Activated naive CD8-positive, alpha-beta T cell treated with anti-CD3 and anti-CD28 coated beads for 36 hours (primary cell): ENCODE data around the gene TBC1D9B. TPM values are rescaled to one million over a fixed set of nuclear protein-coding genes. Genes with fewer than 3 reads are reported as not detected.

Experiments used
- DNase-seq: peaks from one replicate; pipeline ENCODE4 v3.0.0; 2021
- H3K27ac Mint-ChIP-seq: one replicate; pipeline ENCODE4 v1.8.0; 2022; ENCODE audit warnings: mild to moderate bottlenecking, moderate library complexity, mixed read lengths
- H3K27me3 Mint-ChIP-seq: one replicate; pipeline ENCODE4 v1.8.0; 2022; ENCODE audit warnings: mild to moderate bottlenecking, mixed read lengths
- H3K36me3 Mint-ChIP-seq: one replicate; pipeline ENCODE4 v1.8.0; 2021; ENCODE audit warnings: mild to moderate bottlenecking, mixed read lengths
- H3K4me1 Mint-ChIP-seq: one replicate; pipeline ENCODE4 v1.8.0; 2021; ENCODE audit warnings: mixed read lengths
- H3K4me3 Mint-ChIP-seq: one replicate; pipeline ENCODE4 v1.8.0; 2022; ENCODE audit warnings: mild to moderate bottlenecking, moderate library complexity, mixed read lengths
- H3K9me3 Mint-ChIP-seq: one replicate; pipeline ENCODE4 v1.8.0; 2022; ENCODE audit warnings: mixed read lengths
- total RNA-seq, 2 experiments: library from RNA; stranded (reverse); gene quantifications; one replicate each; pipeline ENCODE4 v1.2.3, GENCODE V29; 2021

TBC1D9B gene
- total RNA-seq: 10 to 100 TPM; 73.1 to 74.9 TPM

DNA sequence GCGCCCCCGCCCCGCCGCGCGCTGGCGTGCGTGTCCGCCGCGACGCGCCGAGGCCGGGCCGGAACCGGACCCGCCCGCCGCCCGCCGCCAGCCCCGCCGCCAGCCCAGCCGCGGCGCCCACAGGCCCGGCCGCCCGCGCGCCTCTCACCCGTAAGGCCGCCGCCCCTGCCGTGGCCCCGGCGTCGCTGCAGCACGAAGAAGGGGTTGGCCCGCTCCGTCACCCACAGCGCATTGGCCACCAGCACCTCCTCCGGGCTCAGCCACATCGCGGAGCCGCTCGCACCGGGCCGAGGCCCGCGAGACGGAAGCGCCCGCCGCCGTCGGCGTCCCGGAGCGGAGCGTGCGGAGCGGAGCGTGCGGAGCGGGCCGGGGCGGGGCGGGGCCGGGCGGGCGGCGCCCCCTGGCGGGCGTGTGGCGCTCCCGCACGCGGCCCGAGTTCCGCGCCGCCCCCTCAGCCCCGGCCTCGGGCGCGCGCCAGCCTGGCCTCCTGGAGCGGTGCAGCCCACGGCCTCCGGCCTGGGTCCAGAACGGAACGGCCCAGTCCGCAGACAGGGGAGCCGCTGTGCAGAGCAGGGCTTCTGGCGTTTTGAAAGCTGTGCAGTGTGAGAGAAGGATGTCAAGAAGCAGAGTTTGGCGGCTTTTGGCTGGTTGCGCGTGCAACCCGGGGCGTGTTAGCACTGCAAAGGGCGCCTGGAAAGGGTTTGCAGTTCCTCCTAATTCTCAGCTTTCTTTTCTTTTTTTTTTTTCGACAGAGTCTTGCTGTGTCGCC is at the start of gene TBC1D9B:
Gene TBC1D9B (minus strand): TSS at position 342 of the 769 bp plus-strand sequence. CDS start 76 bp downstream, at position 266.
- Mint-ChIP-seq H3K4me3 (peak within 1 kb of the TSS; percentile 94), H3K36me3 (peaks cover 7% of the 10 kb centered on the region), H3K27me3 (no peaks in the 10 kb centered on the region), H3K4me1 (peaks cover 12% of the 10 kb centered on the region), H3K9me3 (no peaks in the 10 kb centered on the region), H3K27ac (peak within 1 kb of the TSS; percentile 83)
- DNase-seq: peak; percentile 76

DNA sequence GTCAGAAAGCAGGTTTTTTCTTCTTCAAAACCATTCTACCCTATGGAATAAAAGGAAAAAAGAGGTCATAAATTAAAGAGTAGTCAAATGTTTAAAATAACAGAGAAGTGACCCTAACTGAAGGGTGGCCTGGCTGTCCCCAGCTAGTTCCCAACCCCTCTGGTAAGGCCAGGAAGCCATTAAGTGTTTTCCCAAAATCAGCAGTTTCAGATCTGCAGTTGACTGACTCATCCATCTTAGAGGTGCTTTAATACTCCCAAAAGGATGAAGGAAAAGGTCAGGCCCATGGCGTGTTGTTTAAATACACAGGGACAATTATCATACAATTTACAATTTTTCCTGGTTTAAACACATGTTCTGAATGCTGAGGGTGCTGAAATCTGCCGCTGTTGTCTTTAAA is 47.9 kb upstream of the TBC1D9B start:
- no peaks in the 10 kb centered on the region for H3K9me3 Mint-ChIP-seq
- no peak overlapping the region for H3K27ac Mint-ChIP-seq
- no peak overlapping the region for H3K4me3 Mint-ChIP-seq
- peaks cover 2% of the 10 kb centered on the region for H3K36me3 Mint-ChIP-seq
- H3K27me3 Mint-ChIP-seq: no peaks in the 10 kb centered on the region
- H3K4me1 Mint-ChIP-seq: no peaks in the 10 kb centered on the region
- no peak for DNase-seq

DNA sequence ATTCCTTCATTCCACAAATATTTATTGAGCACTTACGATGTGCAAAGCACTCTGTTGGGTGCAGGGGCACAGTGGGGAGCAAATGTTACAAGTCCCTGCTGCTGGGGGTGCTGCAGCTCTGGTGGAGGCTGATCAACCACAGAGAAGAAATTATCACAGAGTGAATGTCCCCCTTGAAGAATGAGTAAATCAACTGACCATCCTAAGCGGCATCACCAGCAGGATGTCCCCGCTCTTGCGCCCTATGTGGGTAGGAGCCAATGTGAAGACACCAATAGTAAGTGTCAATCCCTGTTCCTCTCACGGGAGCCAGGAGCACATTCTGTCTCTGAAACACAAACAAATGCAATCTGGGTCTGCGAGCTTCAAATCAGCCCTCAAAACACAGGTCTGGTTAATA is 47.4 kb upstream of the TBC1D9B start:
- Mint-ChIP-seq H3K27ac (no peak overlapping the region), H3K36me3 (peaks cover 3% of the 10 kb centered on the region), H3K27me3 (no peaks in the 10 kb centered on the region), H3K4me3 (no peak overlapping the region), H3K4me1 (no peaks in the 10 kb centered on the region), H3K9me3 (no peaks in the 10 kb centered on the region)
- no peak for DNase-seq

DNA sequence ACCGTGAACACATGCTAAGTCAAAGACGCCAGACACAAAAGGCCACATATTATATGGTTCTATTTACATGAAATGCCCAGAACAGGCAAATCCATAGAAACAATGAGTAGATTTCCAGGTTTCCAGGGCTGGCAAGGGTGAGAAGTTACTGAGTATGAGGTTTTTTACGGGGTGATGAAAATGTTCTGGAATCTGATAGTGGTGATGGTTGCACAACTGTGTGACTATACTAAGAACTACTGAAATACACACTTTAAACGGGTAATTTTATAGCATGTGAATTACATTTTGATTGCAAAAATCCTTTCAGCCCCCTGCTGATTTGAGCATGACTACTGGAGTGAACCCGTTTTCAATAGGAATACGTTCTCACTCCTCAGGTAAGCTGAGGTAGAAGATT is 46.7 kb upstream of the TBC1D9B start:
- no peaks in the 10 kb centered on the region for H3K27me3 Mint-ChIP-seq
- H3K27ac Mint-ChIP-seq: no peak overlapping the region

DNA sequence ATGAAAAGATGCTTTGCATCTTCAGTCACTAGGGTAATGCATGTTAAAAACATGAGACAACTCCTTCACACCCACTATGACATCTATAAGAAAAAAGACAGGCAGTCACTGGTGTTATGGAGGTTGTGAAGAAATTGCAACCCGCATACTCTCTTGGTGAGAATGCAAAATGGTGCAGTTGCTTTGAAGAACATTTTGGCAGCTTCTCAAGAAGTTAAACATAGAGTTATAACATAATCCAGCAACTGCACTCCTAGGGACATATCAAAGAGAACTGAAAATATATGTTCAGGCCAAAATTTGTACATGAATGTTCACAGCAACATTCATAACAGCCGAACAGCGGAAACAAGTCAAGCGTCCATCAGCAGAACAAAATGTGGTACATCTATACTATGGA is 46.3 kb upstream of the TBC1D9B start:
- no peaks in the 10 kb centered on the region for H3K4me1 Mint-ChIP-seq
- H3K27ac Mint-ChIP-seq: no peak overlapping the region
- no peak for DNase-seq
- H3K36me3 Mint-ChIP-seq: peaks cover 3% of the 10 kb centered on the region
- no peak overlapping the region for H3K4me3 Mint-ChIP-seq
- no peaks in the 10 kb centered on the region for H3K9me3 Mint-ChIP-seq
- no peaks in the 10 kb centered on the region for H3K27me3 Mint-ChIP-seq

More for the DNA sequence above, 46.7 kb upstream of the TBC1D9B start:
- Mint-ChIP-seq H3K36me3 (peaks cover 3% of the 10 kb centered on the region), H3K4me1 (no peaks in the 10 kb centered on the region), H3K4me3 (no peak overlapping the region), H3K9me3 (no peaks in the 10 kb centered on the region)
- no peak for DNase-seq

DNA sequence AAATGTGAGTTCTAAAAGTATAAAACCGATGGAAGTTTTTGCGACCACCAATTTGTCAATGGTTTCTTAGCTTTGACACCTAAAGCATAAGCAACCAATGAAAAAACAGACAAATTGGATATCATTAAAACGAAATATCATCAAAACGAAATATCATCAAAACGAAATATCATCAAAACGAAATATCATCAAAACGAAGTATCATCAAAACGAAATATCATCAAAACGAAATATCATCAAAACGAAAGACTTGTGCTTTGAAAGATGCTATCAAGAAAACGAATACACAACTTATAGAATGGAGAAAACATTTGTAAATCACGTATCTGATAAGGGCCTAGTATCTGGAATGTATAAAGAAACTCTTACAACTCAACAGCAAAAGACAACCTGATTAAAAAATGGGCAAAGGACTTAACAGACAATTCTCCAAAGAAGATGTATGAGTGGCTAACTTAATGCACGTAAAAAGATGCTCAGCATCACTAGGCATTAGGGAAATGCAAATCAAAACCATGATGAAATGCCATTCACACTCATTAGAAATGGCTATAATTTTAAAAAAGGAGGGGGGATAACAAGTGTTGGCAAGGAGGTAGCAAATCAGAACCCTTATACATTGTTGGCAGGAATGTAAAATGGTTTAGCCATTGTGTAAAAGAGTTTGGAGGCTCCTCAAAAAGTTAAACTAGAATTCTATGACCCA is 29.4 kb upstream of the TBC1D9B start:
- H3K4me3 Mint-ChIP-seq: no peak overlapping the region
- peaks cover 4% of the 10 kb centered on the region for H3K27me3 Mint-ChIP-seq
- H3K4me1 Mint-ChIP-seq: no peaks in the 10 kb centered on the region
- no peaks in the 10 kb centered on the region for H3K9me3 Mint-ChIP-seq
- H3K27ac Mint-ChIP-seq: no peak overlapping the region
- no peaks in the 10 kb centered on the region for H3K36me3 Mint-ChIP-seq
- no peak for DNase-seq

DNA sequence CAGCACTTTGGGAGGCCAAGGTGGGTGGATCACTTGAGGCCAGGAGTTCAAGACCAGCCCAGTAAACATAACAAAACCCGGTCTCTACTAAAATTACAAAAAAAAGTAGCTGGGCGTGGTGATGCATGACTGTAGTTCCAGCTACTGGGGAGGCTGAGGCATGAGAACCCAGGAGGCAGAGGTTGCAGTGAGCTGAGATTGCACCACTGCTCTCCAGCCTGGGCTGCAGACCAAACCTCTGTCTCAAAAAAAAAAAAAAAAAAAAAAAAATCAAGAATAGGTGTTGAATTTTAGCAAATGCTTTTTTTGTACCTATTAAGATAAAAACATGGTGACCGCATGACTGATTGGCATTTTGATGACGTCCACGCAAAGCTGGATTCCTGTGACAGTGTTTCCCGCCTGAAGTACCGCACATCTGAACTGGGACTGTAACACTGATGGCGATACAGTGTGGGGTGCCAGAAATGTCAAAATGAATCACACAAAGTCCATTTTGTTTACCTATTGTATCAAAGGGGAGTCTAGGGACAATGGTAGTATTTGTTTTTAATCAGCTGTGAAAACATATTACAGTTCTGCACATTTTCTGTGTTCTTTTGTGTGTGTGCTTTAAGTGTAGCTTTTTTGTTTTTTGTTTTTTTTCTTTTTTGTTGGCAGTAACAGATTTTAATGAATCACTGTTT is 23.2 kb upstream of the TBC1D9B start:
- Mint-ChIP-seq H3K4me3 (no peak overlapping the region), H3K4me1 (no peaks in the 10 kb centered on the region)

DNA sequence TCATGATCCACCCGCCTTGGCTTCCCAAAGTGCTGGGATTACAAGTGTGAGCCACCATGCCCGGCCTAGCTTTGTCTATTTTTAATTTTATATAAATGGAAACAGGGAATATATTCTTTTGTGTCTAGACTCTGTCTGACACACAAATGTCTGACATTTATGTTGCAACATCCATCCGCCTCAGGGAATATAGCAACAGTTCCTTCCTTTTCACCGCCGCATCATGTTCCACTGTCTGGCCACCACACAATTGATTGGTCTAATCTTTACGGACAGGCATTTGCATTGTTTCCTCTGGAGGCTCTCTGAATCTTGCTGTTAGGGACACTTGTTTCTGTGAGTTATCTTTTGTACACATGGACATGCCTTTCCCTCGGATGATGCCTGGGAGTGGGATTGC is 20.1 kb upstream of the TBC1D9B start:
- no peak for DNase-seq
- Mint-ChIP-seq H3K4me3 (no peak overlapping the region), H3K4me1 (no peaks in the 10 kb centered on the region), H3K27me3 (peaks cover 3% of the 10 kb centered on the region), H3K27ac (no peak overlapping the region), H3K9me3 (no peaks in the 10 kb centered on the region), H3K36me3 (no peaks in the 10 kb centered on the region)

More for the DNA sequence above, 23.2 kb upstream of the TBC1D9B start:
- H3K27ac Mint-ChIP-seq: no peak overlapping the region
- DNase-seq: no peak
- no peaks in the 10 kb centered on the region for H3K27me3 Mint-ChIP-seq
- no peaks in the 10 kb centered on the region for H3K9me3 Mint-ChIP-seq
- no peaks in the 10 kb centered on the region for H3K36me3 Mint-ChIP-seq

DNA sequence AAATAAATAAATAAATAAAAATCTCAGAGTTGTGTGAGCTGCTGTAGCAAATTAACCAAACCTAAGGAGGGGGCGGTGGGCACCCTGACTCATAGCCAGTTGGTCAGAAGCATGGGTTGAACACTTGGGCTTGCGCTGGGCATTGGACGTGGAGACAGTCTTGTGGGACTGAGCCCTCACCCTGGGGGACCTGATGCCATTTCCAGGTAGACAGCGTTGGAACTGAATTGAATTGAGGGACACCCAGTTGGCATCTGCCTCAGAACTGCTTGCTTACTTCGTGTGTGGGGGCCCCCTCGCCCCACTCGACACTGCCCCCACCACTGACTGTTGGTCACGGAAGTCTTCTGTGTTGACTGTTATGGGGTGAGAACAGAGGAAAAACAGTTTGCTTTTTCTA is 19.0 kb upstream of the TBC1D9B start:
- no peak for DNase-seq
- Mint-ChIP-seq H3K4me3 (no peak overlapping the region), H3K4me1 (no peaks in the 10 kb centered on the region), H3K36me3 (no peaks in the 10 kb centered on the region), H3K27ac (no peak overlapping the region), H3K9me3 (no peaks in the 10 kb centered on the region), H3K27me3 (peaks cover 3% of the 10 kb centered on the region)

DNA sequence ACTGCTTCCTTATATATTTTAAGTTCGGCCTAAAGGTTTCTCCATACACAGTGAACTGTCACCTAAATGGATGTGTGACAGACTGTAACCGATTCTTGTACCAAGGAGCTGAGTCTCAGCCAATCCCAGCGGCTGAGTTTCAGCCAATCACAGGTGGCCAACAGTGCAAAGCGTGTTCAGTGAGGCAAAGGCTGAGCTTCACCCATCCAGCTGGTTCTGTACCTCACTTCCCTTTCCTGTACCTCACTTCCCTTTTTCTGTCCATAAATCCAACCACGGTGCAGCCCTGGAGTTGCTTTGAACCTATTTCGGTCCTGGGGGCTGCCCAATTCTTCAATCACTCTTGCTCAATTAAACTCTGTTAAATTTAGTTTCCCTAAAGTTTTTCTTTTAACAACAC is 15.7 kb upstream of the TBC1D9B start:
- Mint-ChIP-seq H3K36me3 (no peaks in the 10 kb centered on the region), H3K9me3 (no peaks in the 10 kb centered on the region), H3K4me1 (peaks cover 4% of the 10 kb centered on the region), H3K4me3 (no peak overlapping the region), H3K27me3 (peaks cover 3% of the 10 kb centered on the region), H3K27ac (no peak overlapping the region)
- DNase-seq: no peak

DNA sequence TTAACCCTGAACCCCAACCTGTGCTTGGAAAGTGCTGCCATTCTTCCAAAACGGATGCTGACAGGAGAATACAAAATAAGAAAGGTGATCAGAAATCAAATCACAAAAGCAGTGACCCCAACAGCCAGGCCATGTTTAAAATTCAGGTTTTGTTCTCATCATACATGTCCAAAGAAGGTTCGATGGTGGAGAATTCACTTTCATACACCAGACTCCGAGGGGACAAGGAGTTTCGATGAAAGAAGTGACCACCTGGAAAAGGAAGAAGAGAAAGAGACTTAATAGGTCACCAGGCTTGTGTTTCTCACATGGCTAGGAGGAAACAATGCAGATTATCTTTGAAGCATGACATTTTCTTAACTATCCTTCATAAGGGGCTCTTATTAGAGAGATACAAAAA is 12.5 kb upstream of the TBC1D9B start:
- no peaks in the 10 kb centered on the region for H3K9me3 Mint-ChIP-seq
- H3K4me1 Mint-ChIP-seq: peaks cover 5% of the 10 kb centered on the region
- peaks cover 3% of the 10 kb centered on the region for H3K27me3 Mint-ChIP-seq
- H3K36me3 Mint-ChIP-seq: no peaks in the 10 kb centered on the region
- no peak overlapping the region for H3K27ac Mint-ChIP-seq
- DNase-seq: no peak
- no peak overlapping the region for H3K4me3 Mint-ChIP-seq

DNA sequence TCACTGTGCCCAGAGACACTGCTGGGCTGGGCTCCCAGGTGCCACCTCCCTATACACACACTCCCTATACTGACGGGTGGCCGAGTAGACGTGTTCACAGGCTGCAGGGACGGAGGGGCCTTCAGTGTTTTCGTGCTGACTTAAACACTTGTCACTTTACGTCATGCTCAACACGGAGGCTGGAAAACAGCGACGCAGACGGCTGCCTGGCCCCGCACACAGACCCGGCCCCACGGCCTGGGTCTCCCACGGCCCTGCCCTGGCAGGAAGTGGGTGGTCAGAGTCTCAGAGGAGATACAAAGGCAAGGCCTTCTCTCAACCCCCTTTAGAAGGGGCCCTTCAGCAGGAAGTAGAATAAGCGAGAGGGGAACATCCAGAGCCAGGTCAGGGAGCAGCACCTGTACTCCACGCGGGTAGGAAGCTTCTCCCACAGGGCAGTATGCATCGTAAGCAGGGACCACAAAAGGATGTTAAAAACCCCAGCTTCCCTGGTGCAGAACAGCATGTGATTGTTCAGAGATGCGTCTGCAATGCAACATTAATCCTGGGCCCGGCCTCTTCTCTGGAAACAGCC is 11.9 kb upstream of the TBC1D9B start:
- peaks cover 3% of the 10 kb centered on the region for H3K27me3 Mint-ChIP-seq
- DNase-seq: no peak
- no peak overlapping the region for H3K4me3 Mint-ChIP-seq
- peaks cover 5% of the 10 kb centered on the region for H3K4me1 Mint-ChIP-seq
- no peak overlapping the region for H3K27ac Mint-ChIP-seq
- no peaks in the 10 kb centered on the region for H3K36me3 Mint-ChIP-seq
- H3K9me3 Mint-ChIP-seq: no peaks in the 10 kb centered on the region

DNA sequence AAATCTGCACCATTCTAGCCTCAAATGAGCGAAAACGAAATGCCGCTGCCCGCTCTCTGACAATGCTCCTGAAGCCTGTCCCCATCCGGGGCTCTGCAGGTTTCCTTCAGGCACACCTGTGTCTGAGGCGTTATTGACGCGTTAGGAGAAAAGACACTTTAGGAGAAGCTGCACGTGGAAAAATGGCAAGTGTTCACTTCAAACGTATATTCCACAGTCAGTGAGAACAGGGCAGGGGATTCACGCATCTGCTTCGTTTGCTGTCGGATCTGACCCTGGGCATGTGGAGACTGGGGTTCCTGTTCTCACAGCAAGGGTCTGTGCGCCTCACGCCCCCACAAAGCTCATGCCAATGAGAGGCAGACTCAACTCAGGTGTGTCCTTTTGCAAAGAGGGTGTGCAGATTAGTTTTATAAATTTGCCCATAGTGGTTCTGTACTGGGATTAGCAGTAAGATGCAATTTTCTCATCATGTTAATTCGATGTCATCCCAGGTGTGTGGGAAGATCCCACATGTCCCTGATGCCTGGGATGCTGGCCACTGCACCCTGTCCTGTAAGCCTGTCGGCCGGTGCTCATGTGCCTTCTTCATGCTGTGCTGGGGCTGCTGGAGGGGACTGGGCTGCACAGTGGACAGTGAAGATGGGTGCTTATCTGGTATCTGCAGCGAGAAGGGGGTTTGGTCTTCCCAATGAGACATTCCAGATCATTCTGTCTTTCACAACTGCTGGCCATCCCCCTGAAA is 11.2 kb upstream of the TBC1D9B start:
- no peak for DNase-seq
- Mint-ChIP-seq H3K36me3 (no peaks in the 10 kb centered on the region), H3K4me3 (no peak overlapping the region), H3K27me3 (peaks cover 3% of the 10 kb centered on the region), H3K9me3 (no peaks in the 10 kb centered on the region), H3K4me1 (peaks cover 5% of the 10 kb centered on the region), H3K27ac (no peak overlapping the region)

DNA sequence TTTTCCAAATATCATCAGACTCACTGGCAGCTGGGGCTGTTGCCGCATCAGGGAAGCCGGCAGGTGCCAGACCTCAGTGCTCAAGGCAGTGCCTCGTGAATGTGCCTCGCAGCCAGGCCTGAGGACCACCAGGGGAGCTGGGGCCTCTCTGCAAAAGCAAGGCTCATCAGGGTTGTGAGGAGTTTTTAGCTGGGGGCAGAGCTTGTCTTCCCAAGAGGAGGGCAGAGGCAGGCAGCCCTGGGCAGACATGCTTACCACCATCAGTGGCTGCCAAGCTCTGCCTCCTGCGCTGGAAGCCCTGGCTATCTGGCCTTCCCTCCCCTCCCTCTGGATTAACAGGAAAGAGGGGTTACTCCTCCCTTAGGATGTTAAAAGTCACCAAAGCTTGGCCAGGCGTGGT is 8.8 kb upstream of the TBC1D9B start:
- no peak overlapping the region for H3K27ac Mint-ChIP-seq
- H3K27me3 Mint-ChIP-seq: no peaks in the 10 kb centered on the region
- H3K9me3 Mint-ChIP-seq: no peaks in the 10 kb centered on the region
- DNase-seq: no peak
- peaks cover 5% of the 10 kb centered on the region for H3K4me1 Mint-ChIP-seq
- no peak overlapping the region for H3K4me3 Mint-ChIP-seq
- H3K36me3 Mint-ChIP-seq: no peaks in the 10 kb centered on the region
